ENCODE measurements around the gene PCNX4.

PCNX4 gene

GRCh38 chr14:60101786-60102185, 10.1 kb downstream of the PCNX4 start:
- no peak for DNase-seq (ENCODE audit: low spot score)
- no peak for FAIRE-seq

GRCh38 chr14:60102389-60102788, 10.7 kb downstream of the PCNX4 start:
- DNase-seq (ENCODE audit: low spot score), result no peak
- no peak for FAIRE-seq

GRCh38 chr14:60106339-60106738, 14.6 kb downstream of the PCNX4 start:
- FAIRE-seq (peak; percentile 51), DNase-seq (ENCODE audit: low spot score) (peak; percentile 6)

- FAIRE-seq, result no peak
- DNase-seq (ENCODE audit: low spot score), result no peak
Observed at GRCh38 chr14:60107477-60107876, 15.8 kb downstream of the PCNX4 start.

GRCh38 chr14:60111732-60112131, 20.0 kb downstream of the PCNX4 start:
- FAIRE-seq, result no peak
- no peak for DNase-seq (ENCODE audit: low spot score)

- FAIRE-seq (no peak), DNase-seq (ENCODE audit: low spot score) (no peak)
Observed at GRCh38 chr14:60114881-60115280, 23.2 kb downstream of the PCNX4 start.

- no peak for DNase-seq (ENCODE audit: low spot score)
- FAIRE-seq, result no peak
Observed at GRCh38 chr14:60116181-60116580, 24.5 kb downstream of the PCNX4 start.

GRCh38 chr14:60125918-60126317, 34.2 kb downstream of the PCNX4 start:
- FAIRE-seq, result no peak
- DNase-seq (ENCODE audit: low spot score), result no peak

GRCh38 chr14:60133487-60133886, 41.8 kb downstream of the PCNX4 start:
- DNase-seq (ENCODE audit: low spot score) (no peak), FAIRE-seq (no peak)

- FAIRE-seq (no peak), DNase-seq (ENCODE audit: low spot score) (no peak)
Observed at GRCh38 chr14:60134702-60135101, 43.0 kb downstream of the PCNX4 start.

GRCh38 chr14:60151715-60152114, 60.0 kb downstream of the PCNX4 start:
- DNase-seq (ENCODE audit: low spot score) (peak; percentile 56), FAIRE-seq (no peak)

- DNase-seq (ENCODE audit: low spot score), result no peak
- FAIRE-seq, result no peak
Observed at GRCh38 chr14:60153991-60154390, 62.3 kb downstream of the PCNX4 start.

- FAIRE-seq (no peak), DNase-seq (ENCODE audit: low spot score) (no peak)
Observed at GRCh38 chr14:60154671-60155070, 62.9 kb downstream of the PCNX4 start.

- DNase-seq (ENCODE audit: low spot score), result no peak
- FAIRE-seq, result no peak
Observed at GRCh38 chr14:60160422-60160821, 68.7 kb downstream of the PCNX4 start.

- DNase-seq (ENCODE audit: low spot score), result no peak
- FAIRE-seq, result no peak
Observed at GRCh38 chr14:60161196-60162107, 69.7 kb downstream of the PCNX4 start.

GRCh38 chr14:60163693-60164092, 72.0 kb downstream of the PCNX4 start:
- FAIRE-seq (no peak), DNase-seq (ENCODE audit: low spot score) (no peak)

- DNase-seq (ENCODE audit: low spot score) (no peak), FAIRE-seq (no peak)
Observed at GRCh38 chr14:60164404-60164711, 72.6 kb downstream of the PCNX4 start.

- no peak for FAIRE-seq
- peak; percentile 45 for DNase-seq (ENCODE audit: low spot score)
Observed at GRCh38 chr14:60164712-60165546, 73.2 kb downstream of the PCNX4 start, which contains the start of gene DHRS7. TSS of gene DHRS7 (minus strand) at chr14:60165398. CDS start at chr14:60165309, 89 bp downstream.

- FAIRE-seq (no peak), DNase-seq (ENCODE audit: low spot score) (no peak)
Observed at GRCh38 chr14:60165547-60165876, 73.8 kb downstream of the PCNX4 start.

- FAIRE-seq, result no peak
- no peak for DNase-seq (ENCODE audit: low spot score)
Observed at GRCh38 chr14:60166142-60166541, 74.4 kb downstream of the PCNX4 start.

GRCh38 chr14:60169722-60170121, 78.0 kb downstream of the PCNX4 start:
- DNase-seq (ENCODE audit: low spot score) (no peak), FAIRE-seq (no peak)

- DNase-seq (ENCODE audit: low spot score), result no peak
- FAIRE-seq, result no peak
Observed at GRCh38 chr14:60170948-60171347, 79.2 kb downstream of the PCNX4 start.

GRCh38 chr14:60171690-60172089, 80.0 kb downstream of the PCNX4 start:
- FAIRE-seq (no peak), DNase-seq (ENCODE audit: low spot score) (no peak)

Data from RCC 7860 (cell line).